ENCODE measurements around the gene TEPSIN.

TEPSIN gene

DNA sequence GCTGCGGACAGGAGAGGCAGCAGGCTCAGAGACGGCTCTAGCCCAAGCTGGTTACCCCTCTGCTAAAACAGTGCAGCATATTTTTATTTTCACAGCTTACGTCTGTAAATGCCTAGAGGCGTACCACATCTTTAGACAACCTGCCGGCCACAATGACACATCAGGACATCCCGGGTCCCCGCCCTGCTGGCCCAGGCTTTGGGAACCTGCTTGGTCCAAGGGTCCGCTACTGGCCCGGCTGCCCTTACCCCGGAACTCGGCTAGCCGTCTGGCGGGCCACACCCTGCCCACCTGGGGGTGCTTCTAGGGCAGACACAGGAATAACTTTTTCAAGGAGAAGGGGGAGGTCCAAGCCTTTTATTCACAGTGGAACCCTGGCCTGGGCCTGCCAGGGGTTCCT, 20.4 kb downstream of the TEPSIN start:
- no peak for DNase-seq

DNA sequence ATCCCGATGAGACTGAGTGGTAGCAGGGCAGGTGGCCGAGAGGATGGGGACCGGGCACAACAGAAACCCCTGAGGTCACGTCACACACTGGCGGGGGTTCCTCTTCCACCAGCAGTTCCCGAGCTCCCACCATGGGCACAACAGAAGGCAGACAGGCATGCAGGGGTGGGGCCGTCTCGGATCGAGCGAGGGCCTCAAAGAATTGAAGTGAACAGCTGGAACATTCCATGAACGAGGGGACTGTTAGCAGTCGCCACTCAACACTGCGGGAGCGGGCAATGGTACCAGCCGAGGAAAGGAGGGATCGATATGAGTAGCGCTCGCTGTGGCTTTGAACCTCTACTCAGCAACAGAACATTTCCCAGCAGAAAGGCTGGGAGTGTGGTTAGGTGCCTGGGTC, 21.4 kb downstream of the TEPSIN start:
- DNase-seq: no peak

DNA sequence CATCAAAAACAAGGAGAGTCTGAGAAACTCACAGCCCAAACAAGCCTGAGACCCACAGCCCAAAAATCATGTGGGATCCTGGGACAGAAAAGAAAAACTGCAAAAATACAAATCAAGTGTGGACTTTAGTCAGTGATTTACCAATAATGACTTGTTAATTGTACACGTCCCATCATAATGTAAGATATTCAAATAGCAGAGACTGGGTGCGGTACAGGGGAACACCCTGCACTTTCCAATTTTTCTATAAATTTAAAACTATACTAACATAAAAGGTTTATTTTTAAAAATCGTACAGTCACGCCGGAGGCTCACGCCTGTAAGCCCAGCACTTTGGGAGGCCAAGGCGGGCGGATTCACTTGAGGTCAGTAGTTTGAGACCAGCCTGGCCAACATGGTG, 24.9 kb downstream of the TEPSIN start:
- no peak for DNase-seq

DNA sequence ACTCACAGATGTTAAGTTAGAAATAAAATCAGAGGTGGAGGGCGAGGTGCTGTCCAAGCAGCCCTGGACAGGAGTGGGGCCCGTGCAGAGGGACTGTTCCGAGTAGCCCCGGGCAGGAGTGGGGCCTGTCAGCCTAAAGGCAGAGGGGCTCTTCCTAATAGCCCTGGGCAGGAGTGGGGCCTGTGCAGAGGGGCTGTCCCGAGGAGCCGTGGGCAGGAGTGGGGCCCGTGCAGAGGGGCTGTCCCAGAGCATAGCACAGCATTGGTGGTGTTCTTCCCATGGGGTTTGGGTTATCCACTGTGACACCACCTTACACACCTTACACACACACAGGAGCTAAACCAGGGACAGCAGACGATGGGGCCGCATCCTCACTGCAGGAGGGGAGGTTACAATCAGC, 26.5 kb downstream of the TEPSIN start:
- no peak for DNase-seq

DNA sequence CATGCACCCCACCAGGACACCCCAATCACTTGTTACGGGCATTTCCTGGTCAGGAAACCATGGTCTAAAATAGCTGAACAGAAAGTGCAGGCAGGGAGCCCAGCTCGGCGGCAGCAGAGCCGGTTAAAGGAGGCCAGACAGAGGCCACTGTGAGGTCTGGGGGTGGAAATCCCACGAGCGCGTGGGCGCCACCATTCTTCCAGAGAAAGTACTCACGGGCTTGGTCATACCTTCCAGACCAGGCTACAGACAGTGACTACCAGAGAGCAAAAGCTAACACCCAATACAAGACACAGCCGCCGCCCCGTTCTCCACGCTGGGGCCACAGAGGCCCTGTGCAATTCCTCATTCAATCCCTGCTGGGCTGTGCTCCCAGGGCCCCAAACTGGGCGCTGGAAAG, 28.0 kb downstream of the TEPSIN start:
- DNase-seq: no peak

DNA sequence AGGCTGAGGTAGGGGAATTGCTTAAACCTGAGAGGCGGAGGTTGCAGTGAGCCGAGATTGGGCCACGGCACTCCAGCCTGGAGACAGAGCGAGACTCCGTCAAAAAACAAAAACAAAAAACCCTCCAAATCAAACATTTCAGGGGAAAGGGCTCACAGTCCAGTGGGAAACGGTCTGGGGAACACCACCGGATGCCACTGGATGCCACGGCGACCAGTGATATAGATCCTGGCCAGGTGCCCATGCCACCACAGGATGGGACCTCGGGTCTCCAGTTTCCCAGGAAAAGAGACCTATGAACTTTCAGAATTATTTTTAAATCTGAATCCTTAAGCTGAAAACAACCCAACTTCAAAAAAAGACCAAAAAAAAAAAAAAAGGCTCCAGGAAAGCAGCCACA, 28.4 kb downstream of the TEPSIN start:
- no peak for DNase-seq

DNA sequence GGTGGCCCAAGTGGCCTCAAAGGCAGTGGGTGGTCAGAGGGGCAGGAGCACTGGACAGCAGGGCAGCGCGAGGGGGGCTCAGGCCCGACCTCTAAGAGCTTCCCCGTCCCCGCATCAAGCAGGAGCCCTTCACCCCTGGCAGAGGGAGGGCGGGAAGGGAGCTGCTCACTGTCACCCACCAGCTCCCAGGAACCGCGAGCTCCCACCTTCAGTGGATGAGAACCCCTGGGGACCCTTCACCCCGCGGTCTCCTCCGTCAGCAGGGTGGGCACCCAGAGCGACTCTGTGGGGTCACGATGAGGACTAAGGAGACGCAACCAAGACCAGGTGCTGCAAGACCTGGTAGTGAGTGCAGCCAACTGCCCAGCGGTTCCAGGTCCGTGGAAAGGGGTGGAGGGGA, 29.7 kb downstream of the TEPSIN start:
- DNase-seq: no peak

DNA sequence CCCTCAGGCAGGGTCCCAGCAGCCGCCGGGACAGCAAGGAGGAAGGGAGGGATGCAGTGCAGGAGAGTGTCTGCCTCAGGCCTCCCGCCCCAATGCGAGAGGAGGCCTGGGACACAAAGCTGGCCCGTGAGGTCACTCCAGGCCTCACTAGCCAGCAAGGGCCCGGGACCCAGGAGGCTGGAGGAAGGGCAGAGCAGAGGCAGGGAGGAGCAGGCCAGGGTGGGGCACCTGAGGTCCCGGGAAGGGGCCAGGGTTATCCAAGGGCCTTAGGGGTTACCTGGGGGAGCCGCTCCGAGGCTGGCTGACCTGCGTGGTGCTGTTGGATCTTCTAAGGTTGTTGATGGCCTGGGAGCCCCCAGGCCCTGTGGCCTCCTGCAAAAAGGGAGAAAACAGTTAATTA, 30.2 kb downstream of the TEPSIN start:
- no peak for DNase-seq

DNA sequence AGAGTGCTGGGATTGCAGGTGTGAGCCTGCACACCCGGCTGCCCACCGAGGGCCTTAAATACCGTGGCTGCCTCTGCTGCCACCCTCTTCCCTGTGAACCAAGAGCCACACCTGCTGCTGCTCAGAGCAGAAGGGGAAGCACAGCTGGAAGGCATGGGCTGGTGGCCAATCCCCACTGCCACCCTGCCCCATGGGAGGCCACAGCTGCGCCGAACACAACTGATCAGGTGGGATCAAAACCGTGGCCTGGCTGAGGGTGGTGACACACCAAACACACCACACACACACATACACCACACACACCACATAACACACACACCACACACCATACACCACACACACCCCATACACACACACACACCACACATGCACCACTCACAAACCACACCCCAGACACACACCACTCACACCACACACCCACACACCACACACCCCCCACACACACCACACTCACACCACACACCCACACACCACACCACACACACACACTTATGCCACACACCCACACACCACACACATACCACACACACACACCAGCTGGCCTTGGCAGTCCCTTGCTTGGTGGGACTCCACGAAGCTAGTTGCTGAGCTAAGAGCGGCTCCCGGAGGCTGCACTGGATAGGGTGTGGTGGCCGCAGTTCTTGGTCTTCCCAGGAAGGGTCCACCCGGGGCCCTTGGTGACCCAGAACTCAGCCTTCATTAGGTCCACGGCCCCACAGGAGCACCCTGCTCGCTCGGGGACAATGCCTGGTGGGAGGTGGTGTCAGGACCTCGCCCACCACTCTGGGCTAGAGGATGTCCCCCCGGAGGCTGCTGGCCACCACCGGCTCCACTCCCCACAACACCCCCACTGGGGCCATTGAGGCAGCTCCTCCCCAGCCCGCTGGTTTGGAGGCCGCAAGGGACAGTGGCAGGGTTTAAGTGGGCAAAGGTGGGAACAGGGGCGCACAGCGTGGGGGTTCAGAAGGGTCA, 31.0 kb downstream of the TEPSIN start:
- DNase-seq: no peak

DNA sequence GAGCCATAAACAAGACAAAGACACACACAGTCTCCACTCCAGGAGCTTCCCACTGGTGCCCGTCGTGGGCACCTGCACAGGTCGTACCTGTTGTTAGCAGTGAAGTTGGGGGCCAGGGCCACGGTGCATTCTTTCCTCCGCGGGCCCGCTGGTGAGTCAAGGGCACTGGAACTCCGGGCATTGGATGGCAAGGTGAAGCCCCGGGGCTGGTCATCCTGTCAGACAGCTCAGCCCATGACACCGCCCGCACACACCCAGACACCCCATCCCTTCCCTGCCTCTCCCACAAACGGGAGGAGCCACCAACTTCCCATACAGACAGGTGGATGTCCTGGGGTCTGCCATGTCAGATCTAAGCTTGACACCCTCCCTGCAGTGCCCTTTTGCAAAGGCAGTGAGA, 32.2 kb downstream of the TEPSIN start:
- DNase-seq: no peak

DNA sequence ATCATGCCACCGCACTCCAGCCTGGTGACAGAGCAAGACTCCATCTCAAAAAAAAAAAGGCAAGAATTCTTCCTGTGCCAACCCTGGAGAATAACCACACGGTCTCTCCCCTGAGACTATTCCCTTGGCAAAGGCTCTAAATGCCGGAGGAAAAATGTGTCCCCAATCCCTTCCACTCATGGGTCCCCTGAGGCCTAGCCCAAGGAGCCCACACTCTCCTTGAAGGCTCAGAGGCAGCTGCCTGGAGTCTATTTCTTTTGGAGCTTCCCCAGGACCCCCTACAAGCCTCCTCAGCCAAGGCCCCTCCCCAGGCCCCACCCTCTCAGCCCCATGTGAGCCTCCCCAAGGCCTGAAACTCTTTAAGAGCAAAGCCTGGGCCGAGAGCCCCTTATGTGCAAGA, 32.7 kb downstream of the TEPSIN start:
- DNase-seq: no peak

DNA sequence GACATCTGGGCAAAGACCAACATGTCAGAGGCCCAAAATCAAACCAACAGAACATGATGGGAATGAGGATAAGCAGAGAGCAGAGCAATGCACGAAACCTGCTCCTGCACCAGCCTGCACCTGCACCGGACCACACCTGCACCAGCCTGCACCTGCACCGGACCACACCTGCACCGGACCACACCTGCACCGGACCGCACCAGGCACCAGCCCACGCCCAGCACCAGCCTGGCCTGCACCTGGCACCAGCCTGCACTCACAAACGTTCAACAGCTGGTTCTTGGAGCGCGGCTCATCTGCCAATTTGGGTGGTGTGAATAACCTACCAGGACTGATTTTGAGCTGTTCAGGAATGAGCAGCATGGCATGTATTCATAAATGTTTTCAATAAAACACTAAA, 34.3 kb downstream of the TEPSIN start:
- no peak for DNase-seq

DNA sequence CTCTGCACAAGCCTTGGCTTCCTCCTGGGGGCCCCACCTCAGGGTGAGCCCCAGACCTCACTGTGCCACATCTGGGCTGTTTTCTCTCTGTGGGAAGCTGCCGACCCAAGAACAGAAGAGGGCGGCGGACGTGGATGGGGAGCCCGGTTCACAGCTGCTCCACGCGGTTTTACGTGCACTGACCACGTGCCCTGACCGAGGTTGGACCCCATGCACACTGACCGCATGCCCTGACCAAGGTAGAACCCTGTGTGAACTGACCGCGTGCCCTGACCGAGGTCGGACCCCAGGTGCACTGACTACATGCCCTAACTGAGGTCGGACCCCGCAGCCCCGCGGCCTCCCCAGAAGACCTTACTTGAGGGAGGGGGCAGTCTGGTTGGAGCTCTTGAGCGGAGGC, 35.7 kb downstream of the TEPSIN start:
- DNase-seq: no peak

DNA sequence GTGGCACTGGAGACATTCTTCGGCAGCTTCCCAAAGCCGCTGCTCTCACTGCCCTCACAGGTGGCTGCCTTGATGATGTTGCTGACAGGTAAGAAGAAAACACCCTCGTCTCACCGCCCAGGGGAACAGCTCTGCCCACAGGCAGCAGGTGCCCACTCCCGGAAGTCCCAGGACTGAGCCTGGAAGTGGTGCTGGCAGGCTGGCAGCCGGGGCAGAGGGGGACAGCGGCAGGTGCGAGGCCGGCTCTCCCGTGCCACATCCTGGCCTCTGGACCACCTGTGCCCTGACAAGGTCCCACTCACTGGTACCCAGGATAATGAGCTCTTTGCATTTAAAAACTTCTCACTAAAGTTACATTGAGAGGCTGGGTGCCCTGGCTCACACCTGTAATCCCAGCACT, 36.5 kb downstream of the TEPSIN start:
- DNase-seq: no peak

DNA sequence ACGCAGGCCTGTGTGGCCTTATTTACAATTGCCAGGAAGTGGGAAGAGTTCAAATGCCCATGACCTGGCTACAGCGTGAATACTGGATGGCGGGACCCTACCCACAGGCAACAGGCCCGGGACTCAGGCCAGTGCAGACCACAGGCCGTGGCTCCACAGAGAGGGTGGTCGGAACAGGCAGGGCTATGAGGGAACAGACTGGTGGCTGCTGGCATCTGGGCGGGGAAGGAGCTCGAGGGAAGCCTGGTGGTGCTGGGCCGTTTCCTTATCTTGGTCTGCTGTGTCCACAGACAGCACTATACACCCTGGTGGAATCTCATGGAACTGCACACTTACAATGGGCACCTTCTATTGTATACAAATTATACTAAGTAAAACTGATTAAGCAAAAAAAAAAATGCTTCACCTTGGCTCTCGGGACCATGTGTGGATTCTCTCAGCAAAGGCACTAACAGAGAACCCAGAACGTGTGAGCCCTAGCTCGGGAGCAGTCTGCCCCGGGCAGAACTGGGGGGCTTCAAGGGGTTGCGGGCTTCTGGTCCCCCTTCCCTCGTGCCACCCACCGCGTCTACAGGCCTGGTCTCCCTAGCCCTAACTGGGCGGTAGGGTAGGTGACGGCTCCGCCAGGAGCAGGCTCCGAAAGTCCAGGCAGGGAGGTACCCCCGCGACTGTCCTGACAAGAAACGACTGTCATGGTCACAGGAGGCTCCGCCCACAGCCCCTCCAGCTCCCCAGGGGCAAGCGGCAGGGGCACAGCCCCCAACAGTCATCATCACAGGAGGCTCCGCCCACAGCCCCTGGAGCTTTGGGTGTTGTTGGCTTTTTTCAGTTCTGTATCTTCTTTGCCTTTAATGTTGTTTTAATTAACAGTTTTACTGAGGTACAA, 37.9 kb downstream of the TEPSIN start:
- DNase-seq: peak; percentile 9

DNA sequence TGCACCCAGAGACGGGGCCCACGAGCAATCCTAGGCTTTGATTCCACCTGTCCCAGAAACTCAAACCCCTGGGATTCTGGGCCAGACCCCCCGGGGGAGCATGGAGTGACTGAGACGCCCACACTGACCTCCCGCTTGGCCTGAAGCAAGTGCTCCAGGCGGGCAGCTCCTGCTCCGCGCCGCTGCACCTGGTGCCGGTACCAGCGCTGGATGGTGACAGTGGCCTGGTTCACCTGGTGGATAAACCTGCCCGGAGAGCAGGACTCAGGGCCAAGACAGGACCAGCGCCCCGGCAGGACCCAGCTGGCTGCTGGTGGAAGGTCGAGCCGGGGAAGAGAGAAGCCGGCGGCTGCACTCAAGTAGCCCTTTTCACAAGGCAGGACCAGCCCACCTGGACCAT, 38.7 kb downstream of the TEPSIN start:
- DNase-seq: no peak

DNA sequence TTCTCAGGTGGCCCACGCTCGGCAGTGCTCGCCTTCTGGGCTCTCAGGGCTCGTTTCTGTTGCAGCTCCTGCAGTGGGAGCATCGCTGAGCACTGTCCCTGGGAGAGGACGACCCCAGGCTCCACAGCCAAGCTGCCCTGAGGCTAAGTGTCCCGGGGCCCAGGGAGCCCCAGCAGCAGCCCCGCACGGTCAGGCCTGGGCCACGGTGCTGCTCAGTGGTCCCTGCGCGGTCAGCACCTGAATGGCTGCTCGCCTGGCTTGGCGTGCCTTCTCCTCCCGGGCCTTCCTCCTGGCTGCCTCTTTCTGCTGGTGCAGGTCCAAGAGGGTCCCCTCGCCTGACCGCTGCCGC, 39.4 kb downstream of the TEPSIN start:
- no peak for DNase-seq

DNA sequence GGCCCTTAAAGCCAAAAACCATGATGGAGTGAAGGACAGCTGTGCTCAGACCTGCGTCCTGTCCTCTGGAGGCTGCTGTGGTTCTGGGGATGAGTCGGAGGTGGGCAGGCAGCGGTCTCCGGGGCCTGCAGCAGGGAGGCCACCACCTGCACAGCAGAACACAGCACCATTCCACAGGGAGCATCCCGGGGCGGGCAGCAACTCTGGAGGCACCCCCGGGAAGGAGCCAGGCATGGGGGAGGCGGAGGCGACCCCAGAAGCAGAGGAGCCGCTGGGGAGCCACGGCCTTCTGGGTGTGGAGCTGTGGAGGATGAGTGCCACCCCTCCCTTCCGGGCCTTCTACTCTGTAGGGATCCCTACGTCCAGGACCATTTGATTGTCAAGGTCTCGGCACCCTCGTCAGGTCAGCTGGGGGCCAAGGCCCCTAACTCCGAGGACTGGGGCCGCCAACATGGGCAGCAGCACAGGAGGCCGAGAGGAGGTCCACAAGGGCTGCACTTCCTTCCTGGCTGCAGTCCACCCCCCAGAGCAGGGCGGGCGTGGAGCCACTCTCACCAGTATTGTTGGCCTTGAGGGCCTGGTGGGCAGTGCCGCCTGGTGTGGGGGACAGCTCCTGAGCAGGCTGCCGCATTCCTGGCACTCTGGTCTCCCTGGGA, 39.9 kb downstream of the TEPSIN start:
- no peak for DNase-seq

DNA sequence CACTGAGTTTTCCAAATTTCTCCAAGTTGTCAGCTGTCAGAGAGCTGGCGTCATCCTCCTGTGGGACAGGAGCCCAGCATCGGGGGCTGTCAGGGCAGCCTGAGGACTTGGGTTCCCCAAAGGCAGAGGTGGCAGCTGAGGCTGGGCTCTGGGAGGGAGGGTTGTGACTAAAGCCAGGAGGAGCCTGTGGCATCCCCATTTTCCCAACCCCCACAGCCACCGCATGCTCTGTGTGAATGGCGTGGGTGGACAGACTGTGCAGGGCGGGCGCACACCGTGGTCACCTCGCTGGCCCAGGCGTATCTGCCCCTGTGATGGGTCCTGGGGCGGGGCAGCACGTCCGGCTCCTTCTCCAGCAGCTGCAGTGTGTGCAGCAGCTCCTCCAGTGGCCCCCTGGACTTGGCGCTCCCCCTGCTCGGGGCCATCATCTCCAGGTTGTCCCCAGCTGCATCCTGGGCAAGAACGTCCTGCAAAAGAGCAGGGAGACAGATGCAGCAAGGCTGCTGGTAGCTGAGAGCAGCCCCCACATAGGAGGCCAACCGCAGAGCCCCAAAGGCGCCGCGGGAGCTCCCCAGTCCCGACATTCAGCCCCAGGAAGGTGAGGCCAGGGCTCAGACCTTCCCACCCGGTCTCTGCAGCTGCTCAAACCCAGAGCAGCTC, 40.9 kb downstream of the TEPSIN start:
- DNase-seq: no peak

DNA sequence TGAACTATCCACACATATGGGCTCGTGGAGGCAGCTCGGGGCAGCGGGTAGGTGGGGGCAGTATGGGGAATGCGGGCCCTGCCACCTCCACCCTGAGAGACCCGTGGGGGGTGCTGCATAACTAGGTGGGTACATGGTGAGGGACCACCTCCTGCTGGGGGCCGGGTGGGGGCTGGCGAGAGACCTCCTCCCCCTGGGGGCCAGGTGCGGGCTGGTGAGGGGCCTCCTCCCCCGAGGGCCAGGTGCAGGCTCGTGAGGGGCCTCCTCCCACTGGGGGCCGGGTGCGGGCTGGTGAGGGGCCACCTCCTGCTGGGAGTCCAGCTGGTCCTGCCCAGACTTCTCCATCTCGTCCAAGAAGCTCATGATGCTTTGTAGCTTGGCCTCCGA, 41.5 kb downstream of the TEPSIN start:
- DNase-seq: no peak

DNA sequence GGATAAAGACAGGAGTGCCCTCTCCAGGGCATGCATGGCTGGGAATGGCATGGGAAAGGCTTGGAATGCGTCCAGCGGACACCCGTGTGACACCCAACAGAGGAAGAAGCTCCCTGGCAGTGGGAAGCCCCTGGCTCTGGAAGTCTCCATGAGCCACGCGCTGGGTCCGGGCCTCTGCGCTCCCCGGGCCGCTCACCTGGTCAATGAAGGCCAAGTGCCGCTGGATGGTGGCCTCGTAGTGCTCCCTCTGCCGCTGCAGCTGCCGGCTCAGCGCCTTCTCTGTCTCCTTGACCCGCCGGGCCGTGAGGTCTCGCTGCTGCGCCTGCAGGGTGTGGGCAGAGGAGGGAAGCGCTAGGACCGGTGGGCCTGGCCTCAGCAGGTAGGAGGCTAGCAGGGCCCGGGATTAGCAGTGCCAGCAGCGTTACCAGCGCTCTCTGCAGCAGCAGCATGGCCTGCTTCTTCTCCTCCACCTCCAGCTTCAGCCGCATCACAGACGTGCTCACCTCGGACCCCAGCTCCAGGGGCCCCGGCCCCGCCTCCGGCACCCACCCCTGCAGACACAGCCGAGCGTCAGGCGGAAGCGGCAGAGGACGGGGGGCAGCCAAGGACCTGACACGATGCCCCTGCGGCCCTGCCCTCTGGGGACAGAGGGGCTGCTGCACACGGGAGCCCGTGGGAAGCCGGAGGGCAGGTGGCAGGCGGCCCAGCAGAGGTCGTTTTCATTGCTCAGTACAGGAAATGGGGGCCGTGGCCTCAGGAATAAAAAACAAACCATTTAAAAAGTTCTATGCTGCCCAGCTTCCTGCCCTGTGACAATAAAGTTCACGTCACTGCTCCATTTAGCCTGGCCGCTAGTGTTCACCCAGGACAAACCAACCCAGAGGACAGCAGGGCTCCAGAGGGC, 42.1 kb downstream of the TEPSIN start:
- DNase-seq: no peak

DNA sequence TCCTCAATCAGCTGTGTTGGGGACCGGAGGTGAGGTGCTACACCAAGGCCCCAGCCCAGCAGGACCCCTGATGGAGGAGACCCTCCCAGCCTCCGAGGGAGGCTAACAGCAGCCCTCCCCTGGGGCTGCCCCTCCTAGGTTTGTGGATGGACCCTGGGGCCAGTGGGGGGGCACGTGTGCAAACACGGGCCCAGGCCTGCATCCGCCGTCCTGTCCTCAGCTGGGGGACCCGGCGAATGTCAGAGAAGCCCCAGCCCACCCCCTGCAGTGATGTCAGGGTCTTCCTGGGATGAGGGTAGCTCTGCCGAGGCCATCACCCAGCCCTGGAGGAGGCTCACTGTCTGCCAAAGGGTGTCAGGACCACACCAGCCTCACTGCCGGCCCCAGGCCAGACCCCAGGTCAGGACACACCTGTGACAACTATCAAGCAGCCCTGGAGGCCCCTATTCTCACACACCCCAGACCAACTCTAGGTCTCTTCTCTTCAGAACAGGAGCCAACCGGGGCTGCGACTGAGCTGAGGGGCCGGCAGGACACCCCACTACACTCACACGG, 42.8 kb downstream of the TEPSIN start:
- DNase-seq: no peak
